ENCODE results near the gene PFKP. TPM values are rescaled to one million over a fixed set of nuclear protein-coding genes. Genes with fewer than 3 reads are reported as not detected.

Gene PFKP
- total RNA-seq, 1 donor from 2014 or later, result 292 TPM

DNA sequence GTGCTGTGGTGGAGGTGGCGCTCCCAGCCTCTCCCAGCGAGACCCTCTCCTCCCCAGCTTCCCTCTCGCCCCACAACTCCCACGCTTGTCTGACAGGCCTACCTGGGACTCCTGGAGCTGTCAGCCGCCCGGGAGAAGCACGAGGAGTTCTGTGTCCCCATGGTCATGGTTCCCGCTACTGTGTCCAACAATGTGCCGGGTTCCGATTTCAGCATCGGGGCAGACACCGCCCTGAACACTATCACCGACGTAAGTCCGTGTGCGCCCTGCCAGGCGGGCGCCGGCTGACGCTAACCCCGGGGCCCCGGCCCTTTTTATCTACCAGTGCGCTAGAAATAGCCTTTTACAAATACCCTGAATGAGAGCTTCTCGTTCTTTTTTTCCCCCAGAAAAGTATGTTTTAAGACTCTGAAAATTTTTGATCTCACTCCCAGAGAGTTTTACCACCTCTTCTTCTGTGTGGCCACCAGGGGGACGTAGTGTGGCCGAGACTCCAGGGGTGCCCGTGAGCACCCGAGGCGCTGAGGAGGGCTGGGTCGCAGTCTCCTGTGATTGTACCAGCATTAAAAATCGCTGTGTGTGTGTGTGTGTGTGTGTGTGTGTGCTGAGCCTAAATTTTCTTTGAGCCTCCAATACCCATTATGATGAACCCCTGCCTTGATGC lies 52.6 kb downstream of the PFKP start:
- no peaks in the 10 kb centered on the region for H3K27me3 ChIP-seq (ENCODE audit: control insufficient read depth, insufficient read depth, low read length)
- no peak overlapping the region for H3K4me3 ChIP-seq (ENCODE audit: low read depth, low read length)
- DNase-seq (ENCODE audit: low read depth), result no peak
- peaks cover under 1% of the 10 kb centered on the region for H3K36me3 ChIP-seq (ENCODE audit: control insufficient read depth, insufficient read depth, low read length)
- TF ChIP-seq, protein P1, sequence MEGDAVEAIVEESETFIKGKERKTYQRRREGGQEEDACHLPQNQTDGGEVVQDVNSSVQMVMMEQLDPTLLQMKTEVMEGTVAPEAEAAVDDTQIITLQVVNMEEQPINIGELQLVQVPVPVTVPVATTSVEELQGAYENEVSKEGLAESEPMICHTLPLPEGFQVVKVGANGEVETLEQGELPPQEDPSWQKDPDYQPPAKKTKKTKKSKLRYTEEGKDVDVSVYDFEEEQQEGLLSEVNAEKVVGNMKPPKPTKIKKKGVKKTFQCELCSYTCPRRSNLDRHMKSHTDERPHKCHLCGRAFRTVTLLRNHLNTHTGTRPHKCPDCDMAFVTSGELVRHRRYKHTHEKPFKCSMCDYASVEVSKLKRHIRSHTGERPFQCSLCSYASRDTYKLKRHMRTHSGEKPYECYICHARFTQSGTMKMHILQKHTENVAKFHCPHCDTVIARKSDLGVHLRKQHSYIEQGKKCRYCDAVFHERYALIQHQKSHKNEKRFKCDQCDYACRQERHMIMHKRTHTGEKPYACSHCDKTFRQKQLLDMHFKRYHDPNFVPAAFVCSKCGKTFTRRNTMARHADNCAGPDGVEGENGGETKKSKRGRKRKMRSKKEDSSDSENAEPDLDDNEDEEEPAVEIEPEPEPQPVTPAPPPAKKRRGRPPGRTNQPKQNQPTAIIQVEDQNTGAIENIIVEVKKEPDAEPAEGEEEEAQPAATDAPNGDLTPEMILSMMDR (IDR thresholded peaks at IDR 0.05; ENCODE audit: insufficient read depth, low read length, poor library complexity, severe bottlenecking), result peak; percentile 68

DNA sequence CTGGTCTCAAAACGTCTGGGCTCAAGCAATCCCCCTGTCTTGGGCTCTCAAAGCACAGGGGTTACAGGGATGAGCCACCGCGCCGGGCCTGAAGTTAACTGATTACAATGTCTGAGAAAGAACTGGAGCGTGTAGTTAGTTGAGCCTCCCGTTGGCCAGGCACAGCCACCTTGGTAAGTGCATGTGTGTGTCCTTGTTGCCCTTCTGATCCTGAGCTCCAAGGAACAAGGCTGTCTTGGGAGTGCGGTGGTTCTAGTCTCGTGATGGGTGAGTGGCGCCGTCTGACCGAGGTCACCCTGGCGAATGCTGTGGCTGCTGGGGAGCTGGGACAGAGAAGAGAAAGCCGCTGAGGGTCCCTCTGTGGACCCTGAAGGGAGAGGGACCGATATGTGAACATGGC lies 54.7 kb downstream of the PFKP start:
- DNase-seq (ENCODE audit: low read depth), result no peak
- TF ChIP-seq, protein P1 (IDR thresholded peaks at IDR 0.05; ENCODE audit: insufficient read depth, low read length, poor library complexity, severe bottlenecking), result no peak
- H3K36me3 ChIP-seq (ENCODE audit: control insufficient read depth, insufficient read depth, low read length), result peaks cover 2% of the 10 kb centered on the region
- H3K4me3 ChIP-seq (ENCODE audit: low read depth, low read length), result no peak overlapping the region
- H3K27me3 ChIP-seq (ENCODE audit: control insufficient read depth, insufficient read depth, low read length), result no peaks in the 10 kb centered on the region

DNA sequence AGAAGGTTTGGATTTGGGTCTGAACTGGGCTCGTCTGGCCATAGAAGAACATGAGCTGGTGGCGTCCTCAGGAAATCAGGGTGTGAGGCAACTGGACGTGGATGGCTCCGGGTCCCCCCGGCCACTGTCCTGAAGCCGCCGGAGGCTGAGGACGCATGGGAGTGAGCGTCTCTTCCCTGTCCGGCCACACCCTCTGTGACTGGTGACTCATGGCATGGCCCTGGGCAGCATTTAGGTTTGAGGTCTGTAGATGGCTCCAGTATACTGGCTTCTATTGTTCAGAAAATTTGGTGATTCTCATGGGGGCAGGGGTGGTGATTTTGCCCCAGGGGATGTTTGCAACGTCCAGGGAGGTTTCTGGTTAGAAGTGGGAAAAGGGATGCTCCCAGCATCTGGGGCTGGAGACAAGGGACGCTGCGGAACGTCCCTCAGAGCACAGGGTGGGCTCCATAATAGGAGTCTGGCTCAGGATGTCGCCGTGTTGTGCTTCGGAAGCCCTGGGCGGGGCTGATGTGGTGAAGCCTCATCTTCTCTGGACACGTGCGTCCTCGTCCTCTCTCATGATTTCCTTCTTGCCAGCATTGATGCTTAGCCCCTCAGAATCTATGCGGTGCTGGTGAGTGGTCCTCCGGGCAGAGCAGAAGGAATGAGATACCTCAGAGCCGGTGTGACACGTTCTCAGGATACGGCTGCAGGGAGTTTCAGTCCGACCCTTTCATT lies 55.3 kb downstream of the PFKP start:
- Histone ChIP-seq H3K4me3 (ENCODE audit: low read depth, low read length) (no peak overlapping the region), H3K27me3 (ENCODE audit: control insufficient read depth, insufficient read depth, low read length) (no peaks in the 10 kb centered on the region), H3K36me3 (ENCODE audit: control insufficient read depth, insufficient read depth, low read length) (peaks cover 2% of the 10 kb centered on the region)
- no peak for DNase-seq (ENCODE audit: low read depth)
- TF ChIP-seq, protein P1 (IDR thresholded peaks at IDR 0.05; ENCODE audit: insufficient read depth, low read length, poor library complexity, severe bottlenecking), result no peak

DNA sequence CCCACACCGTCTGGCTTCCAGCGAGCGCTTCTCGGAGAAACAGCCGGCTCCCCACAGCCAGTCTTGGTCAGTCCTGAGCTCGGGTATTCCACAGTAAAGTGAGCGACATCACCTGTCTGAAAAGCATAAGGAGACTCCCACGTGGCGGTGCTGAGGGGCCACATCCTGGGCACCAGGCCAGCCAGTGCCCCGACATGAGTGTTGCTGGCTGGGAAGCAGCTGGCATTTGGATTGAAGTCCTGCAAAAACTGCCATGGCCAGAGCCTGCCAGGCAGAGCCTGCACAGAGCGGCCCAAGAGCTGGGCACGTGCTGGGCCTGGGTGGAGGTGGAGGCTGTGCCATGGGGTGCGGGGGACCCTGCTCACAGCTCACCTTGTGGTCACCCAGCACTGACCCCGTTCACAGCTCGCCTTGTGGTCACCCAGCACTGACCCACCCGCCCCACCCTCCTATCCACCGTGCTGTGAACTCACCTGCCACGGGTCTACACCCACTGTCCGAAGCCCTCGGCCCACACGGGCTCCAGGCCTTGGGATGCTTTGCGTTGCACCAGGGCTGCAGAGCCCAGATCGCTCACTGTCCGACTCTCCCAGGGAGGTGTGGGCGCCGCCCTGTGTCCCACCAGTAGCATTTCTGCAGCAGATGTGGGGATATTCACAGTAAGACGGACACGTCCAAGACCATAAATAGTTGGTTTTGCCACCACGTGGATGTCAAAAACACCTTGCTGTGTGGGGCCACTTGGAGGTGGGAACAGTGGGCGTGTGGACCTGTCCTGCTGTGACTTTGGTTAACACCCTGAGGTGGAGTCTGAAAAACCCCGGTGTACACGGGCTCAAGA lies 56.4 kb downstream of the PFKP start:
- no peaks in the 10 kb centered on the region for H3K27me3 ChIP-seq (ENCODE audit: control insufficient read depth, insufficient read depth, low read length)
- H3K4me3 ChIP-seq (ENCODE audit: low read depth, low read length), result no peak overlapping the region
- DNase-seq (ENCODE audit: low read depth), result no peak
- peaks cover 2% of the 10 kb centered on the region for H3K36me3 ChIP-seq (ENCODE audit: control insufficient read depth, insufficient read depth, low read length)
- TF ChIP-seq, protein P1 (IDR thresholded peaks at IDR 0.05; ENCODE audit: insufficient read depth, low read length, poor library complexity, severe bottlenecking), result no peak

DNA sequence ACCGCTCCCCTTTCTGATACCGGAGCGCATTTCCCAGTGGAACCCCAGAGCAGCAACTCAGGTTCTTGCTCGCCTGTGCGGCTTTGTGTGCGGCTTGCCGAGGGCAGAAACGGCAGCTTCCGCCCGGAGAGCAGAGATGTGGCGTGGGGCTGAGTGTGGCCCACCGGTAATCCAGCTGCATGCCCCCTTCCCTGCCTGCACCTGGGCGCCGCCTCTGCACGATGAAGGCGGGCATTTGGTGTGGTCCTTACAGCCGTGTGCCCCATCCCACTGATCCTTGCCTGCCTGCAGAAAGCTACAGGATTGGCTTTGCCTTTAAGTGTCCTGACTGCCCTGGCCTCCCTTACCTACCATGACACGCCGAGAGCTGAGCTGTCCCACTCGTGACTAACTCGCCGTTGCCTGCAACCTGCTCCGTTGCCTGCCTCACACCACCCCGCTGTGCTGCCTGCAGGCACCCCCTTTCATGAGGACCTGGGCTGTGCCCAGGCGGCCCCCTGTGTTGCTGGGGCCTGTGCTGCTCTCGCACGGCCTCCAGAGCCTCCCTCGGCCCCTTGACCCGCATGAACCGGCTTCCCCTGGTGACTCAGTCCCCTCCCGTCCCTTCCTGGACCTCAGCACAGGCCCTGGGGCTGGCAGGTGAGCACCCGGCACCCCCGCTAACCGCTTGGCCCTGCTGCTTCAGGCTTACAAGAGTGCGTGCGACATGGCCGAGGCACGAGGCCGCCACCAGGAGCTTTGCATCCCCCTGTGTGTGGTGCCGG lies 57.2 kb downstream of the PFKP start:
- Histone ChIP-seq H3K27me3 (ENCODE audit: control insufficient read depth, insufficient read depth, low read length) (no peaks in the 10 kb centered on the region), H3K36me3 (ENCODE audit: control insufficient read depth, insufficient read depth, low read length) (peaks cover 2% of the 10 kb centered on the region), H3K4me3 (ENCODE audit: low read depth, low read length) (no peak overlapping the region)
- TF ChIP-seq, protein P1 (IDR thresholded peaks at IDR 0.05; ENCODE audit: insufficient read depth, low read length, poor library complexity, severe bottlenecking), result no peak
- DNase-seq (ENCODE audit: low read depth), result no peak

All from kidney epithelial cell (primary cell).